ENCODE data around the gene ARSJ. TPM values are rescaled to one million over a fixed set of nuclear protein-coding genes. Genes with fewer than 3 reads are reported as not detected.

The ARSJ gene
- polyA plus RNA-seq, 3 donors from 2014 or later, result 0.99 TPM; not detected in 2

- peaks cover 0 to 8% (median 0%) of the 10 kb centered on the region in 3 donors for H3K36me3 Mint-ChIP-seq
- peaks cover 0 to 2% (median 1%) of the 10 kb centered on the region in 3 donors for H3K27me3 Mint-ChIP-seq (ENCODE audit: low read depth in 3 of 3)
- H3K9me3 Mint-ChIP-seq, result peaks cover 0 to 2% (median 0%) of the 10 kb centered on the region in 6 donors
- peaks cover 0 to 7% of the 10 kb centered on the region in 2 donors for H3K4me1 Mint-ChIP-seq
- H3K27ac Mint-ChIP-seq, result no peak overlapping the region
- H3K4me3 Mint-ChIP-seq, result no peak overlapping the region
- no peak for DNase-seq
Measured at GRCh38 chr4:113962719-113963265, 16.7 kb downstream of the ARSJ start.

GRCh38 chr4:113962016-113962347, 17.5 kb downstream of the ARSJ start:
- Mint-ChIP-seq H3K27me3 (ENCODE audit: low read depth in 3 of 3) (peaks cover 0 to 2% (median 1%) of the 10 kb centered on the region in 3 donors), H3K4me1 (peaks cover 0 to 7% of the 10 kb centered on the region in 2 donors), H3K4me3 (no peak overlapping the region)

DNA sequence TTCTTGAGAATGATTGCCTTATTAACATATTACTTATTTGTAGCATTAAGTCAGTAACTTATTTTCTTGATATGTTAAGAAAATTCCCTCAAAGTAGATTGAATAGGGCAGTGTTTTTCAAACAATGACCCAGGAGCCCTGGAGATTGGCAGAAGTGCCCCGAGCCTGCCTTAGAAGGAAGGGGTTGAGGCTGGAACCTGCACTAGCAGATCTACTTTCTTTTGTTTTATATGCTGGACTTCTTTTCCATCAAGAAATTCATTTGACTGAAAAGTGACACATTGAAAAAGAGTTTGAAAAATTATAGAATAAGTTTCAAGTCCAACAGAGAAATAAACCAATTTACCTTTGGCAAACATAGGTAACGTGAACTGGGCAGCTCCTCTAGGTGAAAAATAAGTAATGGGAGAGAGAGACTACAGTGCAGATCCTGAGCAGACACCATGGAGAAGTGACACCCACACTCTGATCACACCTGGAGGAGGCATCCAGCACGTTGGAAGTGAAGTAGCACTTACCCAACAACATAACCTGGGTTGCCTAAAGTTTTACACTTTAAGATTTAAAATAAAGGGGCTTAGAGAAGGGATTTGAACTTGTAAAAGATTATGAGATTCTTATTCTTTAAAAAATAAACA, 18.6 kb downstream of the ARSJ start:
- no peak for DNase-seq
- Mint-ChIP-seq H3K4me3 (no peak overlapping the region), H3K36me3 (peaks cover 0 to 12% (median 0%) of the 10 kb centered on the region in 3 donors), H3K27me3 (ENCODE audit: low read depth in 3 of 3) (peaks cover 0 to 2% (median 2%) of the 10 kb centered on the region in 3 donors), H3K4me1 (peaks cover 0 to 7% of the 10 kb centered on the region in 2 donors), H3K9me3 (peaks cover 0 to 2% (median 0%) of the 10 kb centered on the region in 6 donors), H3K27ac (no peak overlapping the region)

More at GRCh38 chr4:113962016-113962347, 17.5 kb downstream of the ARSJ start:
- Mint-ChIP-seq H3K9me3 (peaks cover 0 to 2% (median 0%) of the 10 kb centered on the region in 6 donors), H3K27ac (peak overlapping the region in 1 of 6 donors; percentile 12), H3K36me3 (peaks cover 0 to 8% (median 0%) of the 10 kb centered on the region in 3 donors)
- DNase-seq, result no peak

- no peak for DNase-seq
- Mint-ChIP-seq H3K4me1 (peaks cover 0 to 7% of the 10 kb centered on the region in 2 donors), H3K27ac (no peak overlapping the region), H3K4me3 (no peak overlapping the region), H3K9me3 (peaks cover 0 to 2% (median 0%) of the 10 kb centered on the region in 6 donors), H3K27me3 (ENCODE audit: low read depth in 3 of 3) (peaks cover 0 to 2% (median 2%) of the 10 kb centered on the region in 3 donors), H3K36me3 (peaks cover 0 to 12% (median 0%) of the 10 kb centered on the region in 3 donors)
Measured at GRCh38 chr4:113959539-113959937, 19.9 kb downstream of the ARSJ start.

DNA sequence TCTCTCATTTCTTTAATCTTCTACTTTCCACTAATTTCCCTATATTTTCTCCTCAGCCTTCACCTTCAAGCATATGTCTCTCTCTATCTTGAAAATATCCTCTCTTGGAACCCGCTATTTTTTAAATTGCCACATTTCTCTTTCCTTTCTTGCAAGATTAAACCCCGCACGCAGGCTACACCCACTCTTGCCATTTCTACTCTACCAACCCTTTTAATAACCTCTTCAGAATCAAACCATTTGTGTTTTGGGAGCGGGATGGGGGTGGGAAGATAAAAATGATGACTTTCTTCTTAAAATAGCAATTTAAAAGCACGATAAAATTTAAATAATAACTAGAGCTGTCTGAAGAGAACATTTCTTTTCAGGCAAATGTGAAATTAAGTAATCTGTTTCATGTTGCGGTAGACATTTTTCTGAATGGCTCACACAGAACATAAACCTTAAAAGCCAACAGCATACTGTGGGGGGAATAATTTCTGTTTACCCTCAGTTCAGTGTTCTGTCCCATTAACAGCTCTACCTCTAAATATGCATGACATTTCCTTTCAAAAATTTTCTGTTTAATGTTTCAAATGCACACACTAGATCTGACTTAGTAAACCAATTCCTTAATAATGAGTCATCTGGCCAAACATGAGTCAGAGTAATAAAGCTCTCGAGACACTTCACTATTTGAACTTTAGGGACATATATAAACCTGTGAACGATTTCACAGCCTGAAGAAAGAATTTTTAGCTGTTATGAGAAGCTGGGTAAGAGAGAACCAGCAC, 20.5 kb downstream of the ARSJ start:
- Mint-ChIP-seq H3K9me3 (peaks cover 0 to 2% (median 0%) of the 10 kb centered on the region in 6 donors), H3K4me1 (peaks cover 0 to 11% of the 10 kb centered on the region in 2 donors), H3K4me3 (no peak overlapping the region), H3K27ac (no peak overlapping the region), H3K27me3 (ENCODE audit: low read depth in 3 of 3) (peaks cover 0 to 2% (median 2%) of the 10 kb centered on the region in 3 donors), H3K36me3 (peaks cover 0 to 12% (median 0%) of the 10 kb centered on the region in 3 donors)
- no peak for DNase-seq

- Mint-ChIP-seq H3K4me3 (no peak overlapping the region), H3K9me3 (peaks cover 0 to 2% (median 0%) of the 10 kb centered on the region in 6 donors), H3K4me1 (peaks cover 0 to 16% of the 10 kb centered on the region in 2 donors), H3K27me3 (ENCODE audit: low read depth in 3 of 3) (peaks cover 0 to 2% (median 2%) of the 10 kb centered on the region in 3 donors), H3K27ac (no peak overlapping the region), H3K36me3 (peaks cover 0 to 6% (median 0%) of the 10 kb centered on the region in 3 donors)
- DNase-seq, result no peak
Measured at GRCh38 chr4:113957956-113958355, 21.5 kb downstream of the ARSJ start.

DNA sequence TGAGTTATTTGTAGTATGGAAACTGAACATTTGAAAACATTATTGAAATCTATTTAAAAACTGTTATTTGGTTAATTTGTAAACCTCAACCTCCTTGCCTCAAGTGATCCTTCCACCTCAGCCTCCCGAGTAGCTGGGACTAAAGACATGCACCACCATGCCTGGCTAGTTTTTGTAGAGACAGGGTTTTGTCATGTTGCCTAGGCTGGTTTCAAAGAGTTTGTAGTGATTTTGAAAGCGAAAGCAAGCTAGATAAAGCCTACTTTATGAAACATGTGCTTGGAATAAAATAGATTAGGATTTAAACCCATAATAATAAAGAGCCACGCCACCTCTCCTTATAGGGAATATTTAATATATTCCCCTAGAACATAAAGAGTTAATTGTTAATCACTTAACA, 23.5 kb downstream of the ARSJ start:
- no peak overlapping the region for H3K27ac Mint-ChIP-seq
- peak overlapping the region in 1 of 5 donors; percentile 30 for H3K4me3 Mint-ChIP-seq
- H3K36me3 Mint-ChIP-seq, result peaks cover 0 to 4% (median 0%) of the 10 kb centered on the region in 3 donors
- no peak for DNase-seq
- H3K9me3 Mint-ChIP-seq, result no peaks in the 10 kb centered on the region
- H3K27me3 Mint-ChIP-seq (ENCODE audit: low read depth in 3 of 3), result peaks cover 0 to 7% (median 2%) of the 10 kb centered on the region in 3 donors
- peaks cover 3 to 17% of the 10 kb centered on the region in 2 donors for H3K4me1 Mint-ChIP-seq

- H3K4me1 Mint-ChIP-seq, result peaks cover 3 to 17% of the 10 kb centered on the region in 2 donors
- no peak for DNase-seq
- no peak overlapping the region for H3K27ac Mint-ChIP-seq
- peaks cover 0 to 7% (median 1%) of the 10 kb centered on the region in 3 donors for H3K27me3 Mint-ChIP-seq (ENCODE audit: low read depth in 3 of 3)
- peaks cover 0 to 4% (median 0%) of the 10 kb centered on the region in 3 donors for H3K36me3 Mint-ChIP-seq
- H3K9me3 Mint-ChIP-seq, result no peaks in the 10 kb centered on the region
- H3K4me3 Mint-ChIP-seq, result no peak overlapping the region
Measured at GRCh38 chr4:113955411-113955810, 24.0 kb downstream of the ARSJ start.

DNA sequence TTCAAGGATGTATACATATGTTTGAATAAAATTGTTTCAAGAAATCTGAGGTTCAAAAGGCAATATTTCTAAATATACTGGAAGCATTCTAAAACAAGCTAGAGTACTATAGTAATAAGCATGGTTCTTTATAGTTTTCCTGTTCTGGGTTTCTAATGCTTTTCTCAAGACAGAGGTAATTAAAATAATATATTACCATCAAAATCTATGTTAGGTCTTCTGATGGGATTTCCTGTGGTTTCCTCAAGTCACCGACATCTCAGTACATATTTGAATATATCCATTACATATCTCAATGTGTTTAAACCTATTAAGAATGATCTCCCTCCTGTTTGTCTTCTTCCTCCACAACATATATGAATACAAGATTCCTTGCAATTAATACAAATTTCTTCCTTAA, 25.6 kb downstream of the ARSJ start:
- no peaks in the 10 kb centered on the region for H3K9me3 Mint-ChIP-seq
- no peak for DNase-seq
- H3K27me3 Mint-ChIP-seq (ENCODE audit: low read depth in 3 of 3), result peaks cover 0 to 7% (median 1%) of the 10 kb centered on the region in 3 donors
- peaks cover 3 to 17% of the 10 kb centered on the region in 2 donors for H3K4me1 Mint-ChIP-seq
- no peak overlapping the region for H3K27ac Mint-ChIP-seq
- peaks cover 0 to 4% (median 0%) of the 10 kb centered on the region in 3 donors for H3K36me3 Mint-ChIP-seq
- H3K4me3 Mint-ChIP-seq, result no peak overlapping the region

GRCh38 chr4:113952452-113953029, 26.9 kb downstream of the ARSJ start:
- peaks cover 0 to 4% (median 0%) of the 10 kb centered on the region in 3 donors for H3K36me3 Mint-ChIP-seq
- peaks cover 3 to 17% of the 10 kb centered on the region in 2 donors for H3K4me1 Mint-ChIP-seq
- peak; percentile 35 to 46 (median 42) for DNase-seq
- peak overlapping the region in 1 of 6 donors; percentile 32 for H3K27ac Mint-ChIP-seq
- H3K9me3 Mint-ChIP-seq, result no peaks in the 10 kb centered on the region
- H3K4me3 Mint-ChIP-seq, result peak overlapping the region in 1 of 5 donors; percentile 31
- peaks cover 0 to 5% (median 1%) of the 10 kb centered on the region in 3 donors for H3K27me3 Mint-ChIP-seq (ENCODE audit: low read depth in 3 of 3)

- Mint-ChIP-seq H3K4me3 (no peak overlapping the region), H3K27me3 (ENCODE audit: low read depth in 3 of 3) (peaks cover 0 to 5% (median 0%) of the 10 kb centered on the region in 3 donors), H3K9me3 (no peaks in the 10 kb centered on the region), H3K4me1 (peaks cover 3 to 17% of the 10 kb centered on the region in 2 donors), H3K36me3 (peaks cover 0 to 1% (median 0%) of the 10 kb centered on the region in 3 donors), H3K27ac (no peak overlapping the region)
- DNase-seq, result no peak
Measured at GRCh38 chr4:113951263-113951662, 28.2 kb downstream of the ARSJ start.

DNA sequence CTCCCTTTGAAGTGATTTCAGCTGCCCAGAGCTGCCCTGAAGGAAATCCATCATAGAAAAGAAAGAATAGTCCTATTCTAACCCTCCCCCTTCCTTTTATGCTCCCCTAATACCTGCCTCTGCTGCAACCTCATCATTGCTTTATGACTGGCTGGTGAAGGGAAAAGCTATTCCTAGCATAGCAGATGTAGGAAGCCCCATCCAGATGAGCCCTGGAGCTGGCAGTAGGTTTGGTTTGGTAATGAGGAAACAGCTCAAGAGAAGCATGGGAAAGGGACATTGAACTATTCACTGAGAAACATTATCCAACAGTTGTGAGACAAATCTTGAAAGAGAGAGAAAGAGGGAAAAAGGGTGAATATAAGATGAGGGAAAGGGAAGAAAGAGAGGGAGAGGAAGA, 29.2 kb downstream of the ARSJ start:
- Mint-ChIP-seq H3K4me3 (no peak overlapping the region), H3K27ac (no peak overlapping the region), H3K36me3 (no peaks in the 10 kb centered on the region), H3K27me3 (ENCODE audit: low read depth in 3 of 3) (peaks cover under 1 to 5% (median 1%) of the 10 kb centered on the region in 3 donors), H3K4me1 (peaks cover 3 to 17% of the 10 kb centered on the region in 2 donors), H3K9me3 (no peaks in the 10 kb centered on the region)
- DNase-seq, result no peak

- no peak overlapping the region for H3K27ac Mint-ChIP-seq
- no peak for DNase-seq
- no peaks in the 10 kb centered on the region for H3K9me3 Mint-ChIP-seq
- peaks cover 2 to 6% (median 3%) of the 10 kb centered on the region in 3 donors for H3K27me3 Mint-ChIP-seq (ENCODE audit: low read depth in 3 of 3)
- H3K4me3 Mint-ChIP-seq, result no peak overlapping the region
- H3K4me1 Mint-ChIP-seq, result peaks cover 11 to 16% of the 10 kb centered on the region in 2 donors
- no peaks in the 10 kb centered on the region for H3K36me3 Mint-ChIP-seq
Measured at GRCh38 chr4:113947484-113947883, 32.0 kb downstream of the ARSJ start.
